GM23248 (cell line): ENCODE data around the gene TUBB2B.

Experiments used
- EZH2 ChIP-seq: fragments of 200-600 bp; sonication (generic); IDR thresholded peaks from 2 replicates; pipeline ENCODE4 v1.6.1; 2018; ENCODE audit warnings: antibody characterized with exemption, mild to moderate bottlenecking; ENCODE audit not compliant: insufficient read depth, poor library complexity, severe bottlenecking
- EZH2phosphoT487 ChIP-seq: fragments of 200-600 bp; sonication (generic); IDR thresholded peaks from 2 replicates; pipeline ENCODE4 v1.6.1; 2018; ENCODE audit warnings: antibody characterized with exemption, moderate library complexity, mild to moderate bottlenecking, low read depth; ENCODE audit not compliant: insufficient read depth

GRCh38 chr6:3193102-3193849 is 34.2 kb downstream of the TUBB2B start:
- no peak for TF ChIP-seq EZH2phosphoT487
- no peak for TF ChIP-seq EZH2
